ENCODE measurements around the gene GTF2B. TPM values are rescaled to one million over a fixed set of nuclear protein-coding genes. Genes with fewer than 3 reads are reported as not detected.
"Not testable (repeated sequence)": the region's sequence is repeated elsewhere in the genome, so short reads cannot be mapped to it uniquely, and the experiment has no call there.

GTF2B gene, protein sequence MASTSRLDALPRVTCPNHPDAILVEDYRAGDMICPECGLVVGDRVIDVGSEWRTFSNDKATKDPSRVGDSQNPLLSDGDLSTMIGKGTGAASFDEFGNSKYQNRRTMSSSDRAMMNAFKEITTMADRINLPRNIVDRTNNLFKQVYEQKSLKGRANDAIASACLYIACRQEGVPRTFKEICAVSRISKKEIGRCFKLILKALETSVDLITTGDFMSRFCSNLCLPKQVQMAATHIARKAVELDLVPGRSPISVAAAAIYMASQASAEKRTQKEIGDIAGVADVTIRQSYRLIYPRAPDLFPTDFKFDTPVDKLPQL
- 79.1 TPM for total RNA-seq

DNA sequence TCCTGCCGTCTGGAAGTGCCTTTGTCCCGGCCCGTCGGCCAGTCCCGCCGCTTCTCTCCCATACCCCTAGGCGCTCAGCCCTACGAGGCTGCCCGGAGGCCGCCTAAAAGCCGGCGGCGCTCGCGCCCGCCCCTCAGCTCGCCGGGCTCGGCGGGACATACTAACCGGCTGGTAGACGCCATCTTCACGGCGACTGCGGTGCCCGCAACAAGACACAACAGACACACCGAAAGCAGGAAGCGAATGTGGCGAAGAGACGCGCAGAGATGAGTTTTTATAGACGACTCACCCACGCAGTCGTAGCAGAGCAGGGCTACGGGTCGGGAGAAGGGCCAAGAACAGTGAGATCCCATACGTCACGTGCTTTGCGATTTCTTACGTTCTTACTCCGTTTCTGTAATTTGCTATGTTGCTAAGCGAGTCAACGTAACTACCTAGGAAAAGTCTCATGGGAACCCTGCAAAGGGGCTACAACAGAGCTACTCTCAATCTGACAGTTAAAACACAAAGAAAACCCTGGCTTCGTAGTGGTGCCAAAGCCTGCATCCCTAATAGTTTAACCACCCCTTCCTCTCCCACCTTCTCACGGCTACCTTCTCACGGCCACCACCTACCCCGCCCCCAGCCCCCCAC, at the start of gene GTF2B:
Gene GTF2B (minus strand): TSS at position 250 of the 633 bp plus-strand sequence. CDS start 68 bp downstream, at position 182.
- FAIRE-seq = no peak
- peak; percentile 65 to 70 for DNase-seq (ENCODE audit: low spot score in 2 of 2)

DNA sequence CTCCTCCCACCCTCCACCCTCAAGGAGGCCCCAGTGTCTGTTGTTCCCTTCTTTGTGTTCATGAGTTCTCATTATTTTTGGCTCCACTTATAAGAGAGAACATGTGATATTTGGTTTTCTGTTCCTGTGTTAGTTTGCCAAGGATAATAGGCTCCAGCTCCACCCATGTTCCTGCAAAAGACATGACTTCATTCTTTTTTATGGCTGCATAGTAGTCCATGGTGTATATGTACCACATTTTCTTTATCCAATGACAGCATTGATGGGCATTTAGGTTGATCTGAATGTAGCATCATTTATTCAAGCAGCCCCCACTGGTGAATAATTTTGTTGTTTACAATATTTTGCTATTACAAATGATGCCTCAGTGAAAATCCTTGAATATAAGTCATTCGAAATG, 47.2 kb upstream of the GTF2B start:
- not testable (repeated sequence) for FAIRE-seq

DNA sequence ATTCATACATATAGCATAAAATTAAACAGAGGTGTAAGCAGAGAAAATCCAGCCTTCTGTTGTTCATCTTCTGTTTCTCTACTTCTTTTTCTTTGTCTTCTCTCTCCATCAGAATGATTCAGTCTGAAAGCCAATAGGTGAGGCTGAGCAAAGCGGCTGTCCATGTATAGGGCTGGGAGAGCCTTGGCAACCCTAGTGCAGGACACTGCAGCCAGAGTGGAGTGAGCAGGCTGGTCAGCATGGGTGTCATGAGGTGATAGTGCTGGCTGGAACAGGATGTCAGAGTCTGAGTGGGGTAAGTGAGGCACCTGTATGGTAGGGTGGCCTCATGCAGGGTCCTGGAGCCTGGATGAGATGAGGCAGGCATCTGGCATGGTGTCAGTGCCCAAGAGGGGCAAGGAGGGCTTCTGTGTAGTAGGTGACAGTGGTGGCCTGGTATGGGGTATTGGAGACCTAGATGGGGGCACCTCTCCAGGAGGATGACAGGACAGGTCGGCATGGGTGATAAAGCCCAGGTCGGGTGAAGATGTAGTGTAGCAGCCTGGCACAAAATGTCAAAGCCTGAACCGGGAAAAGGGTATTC, 45.5 kb upstream of the GTF2B start:
- DNase-seq (ENCODE audit: low spot score in 2 of 2) = no peak
- FAIRE-seq = no peak

More for the DNA sequence above, 47.2 kb upstream of the GTF2B start:
- DNase-seq (ENCODE audit: low spot score in 2 of 2) = not testable (repeated sequence)

DNA sequence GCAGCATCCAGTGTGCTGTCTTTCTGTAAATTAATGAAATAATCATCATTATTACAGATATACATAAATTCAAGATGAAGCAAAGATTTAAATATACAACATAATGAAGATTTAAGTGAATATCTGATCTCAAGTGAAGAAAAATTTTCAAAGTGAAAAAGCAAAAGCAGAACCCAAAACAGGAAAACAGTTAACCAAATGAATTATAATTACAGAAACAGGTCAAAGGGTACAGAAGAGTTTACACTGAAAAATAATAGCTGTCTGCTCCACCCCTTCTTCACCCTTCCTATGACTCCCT, 44.8 kb upstream of the GTF2B start:
- FAIRE-seq (no peak), DNase-seq (ENCODE audit: low spot score in 2 of 2) (no peak)

DNA sequence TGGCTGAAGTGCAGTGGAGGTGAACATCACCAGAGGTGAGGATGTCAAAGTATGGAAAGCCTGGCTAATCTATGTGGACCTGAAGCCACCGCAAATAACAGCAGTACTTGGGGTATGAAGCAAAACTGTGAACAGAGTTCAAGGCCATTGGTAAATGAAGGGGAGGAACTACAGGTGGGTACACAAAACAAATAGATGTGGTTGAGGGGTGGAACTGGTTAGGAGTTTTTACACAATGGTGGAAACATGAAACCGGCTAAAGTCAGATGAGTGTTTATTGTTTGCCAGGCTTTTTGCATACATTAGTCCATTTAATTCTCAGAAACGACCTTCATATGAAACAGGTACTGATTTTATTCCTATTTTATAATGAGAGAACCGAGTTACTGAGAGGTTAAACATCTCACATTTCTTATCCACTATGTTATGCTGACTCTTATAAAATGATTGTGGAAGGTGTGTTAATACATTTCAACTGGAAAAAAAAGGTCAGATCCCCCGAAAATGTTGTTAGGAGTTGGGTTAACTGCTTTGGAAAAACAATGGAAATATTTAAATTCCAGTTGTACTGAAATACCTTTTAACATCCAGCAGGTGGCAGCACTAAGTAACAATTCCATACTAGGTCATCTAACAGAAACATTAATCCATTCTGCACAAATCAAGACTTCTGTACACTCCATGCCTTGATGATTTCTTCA, 44.3 kb upstream of the GTF2B start:
- FAIRE-seq (peak; percentile 64), DNase-seq (ENCODE audit: low spot score in 2 of 2) (peak in 1 of 2 donors; percentile 46)

DNA sequence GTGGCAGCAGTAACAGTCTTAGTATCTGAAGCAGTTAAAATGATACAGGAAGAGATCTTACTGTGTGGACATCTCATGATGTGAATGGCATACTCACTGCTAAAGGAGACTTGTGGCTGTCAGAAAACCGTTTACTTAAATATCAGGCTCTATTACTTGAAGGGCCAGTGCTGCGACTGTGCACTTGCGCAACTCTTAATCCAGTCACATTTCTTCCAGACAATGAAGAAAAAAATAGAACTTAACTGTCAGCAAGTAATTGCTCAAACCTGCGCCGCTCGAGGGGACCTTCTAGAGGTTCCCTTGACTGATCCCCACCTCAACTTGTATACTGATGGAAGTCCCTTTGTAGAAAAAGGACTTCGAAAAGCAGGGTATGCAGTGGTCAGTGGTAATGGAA, 38.8 kb upstream of the GTF2B start:
- FAIRE-seq; DNase-seq (ENCODE audit: low spot score in 2 of 2): not testable (repeated sequence)

DNA sequence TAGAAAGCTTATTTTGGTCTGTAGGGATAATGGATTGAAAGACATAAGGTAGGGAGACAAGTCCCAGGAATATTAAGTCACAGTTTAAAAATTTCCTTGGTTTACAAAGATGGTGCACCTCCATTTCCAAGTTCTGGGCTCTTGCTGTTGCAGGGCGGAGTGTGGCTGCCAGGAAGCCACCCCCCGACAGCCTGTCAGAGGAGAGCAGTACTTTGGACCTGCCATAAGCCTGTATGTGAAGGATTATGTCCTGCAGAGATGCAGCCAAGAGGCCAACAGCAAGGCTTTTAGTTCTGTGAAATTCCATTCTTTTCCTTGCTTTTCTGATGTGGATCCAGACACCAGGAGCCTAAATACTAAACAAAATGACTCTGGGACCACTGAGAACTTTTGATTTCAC, 31.9 kb upstream of the GTF2B start:
- no peak for FAIRE-seq

DNA sequence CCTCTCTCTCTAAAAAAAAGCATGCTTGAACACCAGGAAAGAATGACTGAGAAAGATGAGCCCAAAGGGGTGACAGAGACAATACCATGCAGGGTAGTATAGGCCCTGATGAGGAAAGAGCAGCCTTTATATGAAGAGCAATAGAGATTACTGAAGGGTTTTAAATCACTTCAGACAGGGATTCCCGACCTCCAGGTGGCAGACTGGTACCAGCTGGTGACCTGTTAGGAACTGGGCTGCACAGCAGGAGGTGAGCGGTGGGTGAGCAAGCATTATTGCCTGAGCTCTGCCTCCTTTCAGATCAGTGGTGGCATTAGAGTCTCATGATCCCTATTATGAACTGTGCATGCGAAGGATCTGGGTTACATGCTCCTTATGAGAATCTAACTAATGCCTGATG, 30.8 kb upstream of the GTF2B start:
- DNase-seq (ENCODE audit: low spot score in 2 of 2) (no peak), FAIRE-seq (no peak)

More for the DNA sequence above, 31.9 kb upstream of the GTF2B start:
- no peak for DNase-seq (ENCODE audit: low spot score in 2 of 2)

DNA sequence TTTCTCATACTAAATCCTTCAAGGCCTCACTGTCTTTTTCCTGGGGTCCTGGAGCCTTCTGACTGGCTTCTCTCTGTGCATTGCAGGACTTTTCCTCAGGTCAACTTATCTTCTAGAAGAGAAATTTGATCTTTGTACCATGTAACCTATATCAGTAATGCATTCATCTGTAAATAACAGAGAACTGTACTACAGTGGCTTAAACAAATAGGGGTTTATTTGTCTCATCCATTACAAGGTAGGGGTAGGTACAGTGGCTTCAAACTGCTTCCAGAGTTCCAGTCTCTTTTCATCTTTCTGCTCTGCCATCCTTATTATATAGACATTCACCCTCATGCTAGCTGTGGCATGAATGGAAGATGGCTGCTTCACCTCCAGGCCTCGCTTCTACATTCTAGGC, 29.5 kb upstream of the GTF2B start:
- FAIRE-seq (no peak), DNase-seq (ENCODE audit: low spot score in 2 of 2) (no peak)

DNA sequence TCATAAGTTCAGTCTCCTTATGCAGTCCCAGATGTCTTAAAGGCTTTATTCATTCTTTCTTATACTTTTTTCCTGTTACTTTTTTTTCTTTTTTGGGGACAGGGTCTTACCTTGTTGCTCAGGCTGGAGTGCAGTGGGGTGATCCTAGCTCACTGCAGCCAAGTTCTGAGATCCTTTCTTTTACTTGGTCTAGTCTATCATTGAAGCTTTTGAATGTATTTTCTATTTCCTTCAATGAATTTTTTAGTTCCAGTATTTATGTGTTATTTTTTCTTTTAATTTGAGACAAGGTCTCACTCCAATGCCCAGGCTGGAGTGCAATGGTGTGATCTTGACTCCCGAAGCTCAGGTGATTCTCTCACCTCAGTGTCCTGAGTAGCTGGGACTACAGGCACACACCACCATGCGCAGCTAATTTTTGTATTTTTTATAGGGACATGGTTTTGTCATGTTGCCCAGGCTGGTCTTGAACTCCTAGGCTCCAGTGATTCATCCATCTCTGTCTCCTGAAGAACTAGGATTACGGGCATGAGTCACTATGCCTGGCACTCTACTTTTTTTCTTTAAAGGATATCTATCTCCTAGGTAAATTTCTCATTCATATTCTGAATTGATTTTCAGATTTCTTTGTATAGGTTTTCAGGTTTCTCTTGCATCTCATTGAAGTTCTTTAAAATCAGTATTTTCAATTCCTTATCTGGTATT, 26.1 kb upstream of the GTF2B start:
- FAIRE-seq (no peak), DNase-seq (ENCODE audit: low spot score in 2 of 2) (no peak)

DNA sequence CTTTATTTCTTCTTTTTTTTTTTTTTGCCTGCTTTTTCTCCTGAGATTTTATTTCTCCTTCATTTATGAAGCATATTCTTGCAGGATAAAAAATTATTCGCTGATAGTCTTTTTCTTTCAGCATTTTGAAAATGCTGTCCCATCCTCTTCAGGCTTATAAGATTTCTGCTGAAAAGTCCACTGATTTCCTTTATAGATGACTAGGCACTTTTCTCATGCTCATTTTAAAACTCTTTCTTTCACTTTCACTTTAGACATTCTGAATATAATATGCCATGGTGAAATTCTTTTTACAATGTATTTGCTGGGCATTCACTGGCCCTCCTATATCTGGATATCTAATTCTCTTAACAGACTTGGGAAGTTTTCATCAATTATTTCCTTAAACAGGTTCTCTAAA, 25.5 kb upstream of the GTF2B start:
- FAIRE-seq = no peak

DNA sequence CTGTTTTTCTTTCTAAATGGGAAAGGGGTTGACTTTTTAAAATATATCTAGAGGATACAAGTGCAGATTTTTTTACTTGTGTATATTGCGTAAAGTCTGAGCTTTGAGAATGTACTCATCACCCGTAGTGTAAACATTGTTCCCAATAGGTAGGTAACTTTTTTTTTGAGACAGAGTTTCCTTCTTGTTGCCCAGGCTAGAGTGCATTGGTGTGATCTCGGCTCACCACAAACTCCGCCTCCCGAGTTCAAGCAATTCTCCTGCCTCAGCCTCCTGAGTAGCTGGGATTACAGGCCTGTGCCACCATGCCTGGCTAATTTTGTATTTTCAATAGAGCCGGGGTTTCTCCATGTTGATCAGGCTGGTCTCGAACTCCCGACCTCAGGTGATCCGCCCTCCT, 20.4 kb upstream of the GTF2B start:
- FAIRE-seq; DNase-seq (ENCODE audit: low spot score in 2 of 2): not testable (repeated sequence)

More for the DNA sequence above, 25.5 kb upstream of the GTF2B start:
- DNase-seq (ENCODE audit: low spot score in 2 of 2) = no peak

DNA sequence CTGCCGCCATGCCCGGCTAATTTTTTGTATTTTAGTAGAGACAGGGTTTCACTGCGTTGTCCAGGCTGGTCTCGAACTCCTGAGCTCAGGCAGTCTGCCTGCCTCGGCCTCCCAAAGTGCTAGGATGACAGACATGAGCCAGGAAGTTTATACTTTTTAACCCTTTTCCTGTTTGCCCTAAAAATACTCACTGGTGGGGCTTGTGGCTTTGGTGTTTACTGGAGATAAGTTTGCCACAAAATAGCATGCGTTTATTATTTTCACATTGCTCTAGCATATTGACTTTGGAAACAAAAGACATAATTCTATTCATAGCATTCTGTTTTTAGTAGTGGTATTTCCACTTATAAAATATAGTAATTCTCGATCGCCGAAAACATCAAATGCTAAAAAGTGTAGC, 19.8 kb upstream of the GTF2B start:
- DNase-seq (ENCODE audit: low spot score in 2 of 2) (no peak), FAIRE-seq (no peak)

DNA sequence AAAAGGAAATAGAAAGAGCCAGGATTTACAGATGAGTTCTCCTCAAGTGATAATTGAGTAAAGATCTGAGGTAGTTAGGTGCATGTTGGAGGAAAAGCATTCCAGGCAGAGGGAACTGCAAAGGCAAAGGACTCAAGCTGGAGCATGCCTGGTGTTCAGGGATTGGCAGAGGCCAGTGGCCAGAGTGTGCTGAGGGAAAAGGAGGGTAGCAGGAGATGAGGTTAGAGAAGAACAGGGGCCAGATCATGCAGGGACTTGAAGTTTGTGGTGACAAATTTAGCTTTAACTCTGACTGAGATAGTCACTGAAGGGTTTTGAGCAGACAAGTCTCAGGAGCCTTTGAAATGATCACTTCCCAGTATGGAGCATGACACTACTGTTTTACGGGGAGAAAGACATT, 19.0 kb upstream of the GTF2B start:
- no peak for FAIRE-seq
- DNase-seq (ENCODE audit: low spot score in 2 of 2) = no peak

DNA sequence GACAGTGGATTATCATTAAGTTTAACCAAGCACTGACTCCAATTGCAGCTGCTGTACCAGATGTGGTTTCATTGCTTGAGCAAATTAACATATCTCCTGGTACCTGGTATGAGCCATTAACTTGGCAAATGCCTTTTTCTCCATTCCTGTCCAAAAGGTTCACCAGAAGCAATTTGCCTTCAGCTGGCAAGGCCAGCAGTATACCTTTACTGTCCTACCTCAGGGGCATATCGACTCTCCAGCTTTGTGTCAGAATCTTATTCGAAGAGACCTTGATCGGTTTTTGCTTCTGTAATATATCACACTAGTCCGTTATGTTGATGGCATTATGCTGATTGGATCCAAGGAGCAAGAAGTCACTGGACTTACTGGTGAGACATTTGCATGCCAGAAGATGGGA, 9.5 kb upstream of the GTF2B start:
- DNase-seq (ENCODE audit: low spot score in 2 of 2) = no peak
- no peak for FAIRE-seq

DNA sequence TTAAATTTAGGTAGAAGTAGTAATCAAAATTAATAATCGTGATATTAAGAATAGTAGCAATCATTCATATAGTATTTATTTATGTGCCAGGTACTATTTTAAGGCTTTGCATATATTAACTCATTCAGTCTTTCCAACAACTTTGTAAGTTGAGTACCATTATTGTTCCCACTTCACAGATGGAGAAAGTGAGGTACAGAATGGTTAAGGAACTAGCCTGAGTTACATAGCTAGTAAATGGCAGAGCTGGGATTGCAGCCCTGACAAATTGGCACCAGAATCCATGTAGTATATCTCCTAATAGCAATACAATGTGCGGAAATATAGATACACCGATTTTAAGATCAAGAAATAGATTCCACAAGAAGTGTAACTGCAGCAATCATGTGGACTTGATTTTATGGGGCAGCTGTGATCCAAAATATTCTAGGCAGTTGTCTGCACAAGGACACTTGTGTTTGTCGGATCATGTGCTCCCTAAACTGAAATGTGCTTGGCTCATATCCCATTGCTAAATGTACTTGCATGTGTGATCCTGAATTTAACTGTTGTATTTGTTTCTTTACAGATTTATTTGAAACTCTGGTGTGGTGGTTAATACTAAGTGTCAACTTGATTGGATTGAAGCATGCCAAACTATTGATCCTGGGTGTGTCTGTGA, 5.8 kb upstream of the GTF2B start:
- DNase-seq (ENCODE audit: low spot score in 2 of 2) (no peak), FAIRE-seq (no peak)

DNA sequence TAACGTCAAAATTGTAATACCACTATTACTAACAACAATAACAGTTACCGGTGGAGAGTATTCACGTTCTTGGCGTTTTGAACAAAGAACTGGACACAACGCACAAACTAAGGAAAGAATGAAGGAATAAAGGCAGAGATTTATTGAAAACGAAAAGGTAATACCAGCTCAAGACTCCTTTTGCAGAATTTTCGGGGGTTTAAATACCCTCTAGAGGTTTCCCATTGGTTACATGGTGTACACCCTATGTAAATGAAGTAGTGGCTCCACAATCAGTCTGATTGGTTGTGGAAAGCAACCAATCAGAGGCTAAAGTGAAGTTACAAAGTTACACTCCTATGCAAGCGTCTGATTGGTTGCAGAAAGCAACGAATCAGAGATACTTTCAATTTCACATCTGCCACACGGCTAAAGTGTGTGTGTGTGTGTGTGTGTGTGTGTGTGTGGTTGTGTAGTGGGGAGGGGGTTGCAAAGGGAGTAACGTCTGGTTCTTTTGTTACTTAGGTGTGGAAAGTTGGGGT, 1.1 kb upstream of the GTF2B start:
- DNase-seq (ENCODE audit: low spot score in 2 of 2) = no peak
- FAIRE-seq = no peak

DNA sequence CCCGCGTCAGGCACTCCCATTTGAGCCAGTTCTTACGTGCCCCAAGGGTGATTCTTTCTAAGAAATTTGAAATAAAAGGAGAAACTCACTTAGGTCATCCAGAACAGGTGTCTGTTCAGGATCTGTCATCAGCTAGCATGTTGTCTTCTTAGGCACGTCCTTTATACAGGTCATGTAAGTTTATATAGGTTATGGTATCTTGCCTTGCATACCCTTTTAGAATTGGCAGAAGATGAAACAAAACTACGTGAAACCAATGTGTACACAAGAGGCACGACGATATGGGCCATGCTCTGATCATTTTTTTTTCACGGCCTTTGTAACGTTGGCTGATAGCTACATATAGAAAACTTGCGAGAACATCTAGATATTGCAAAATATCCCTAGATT, 579 bp upstream of the GTF2B start:
- FAIRE-seq (no peak), DNase-seq (ENCODE audit: low spot score in 2 of 2) (peak in 1 of 2 donors; percentile 8)

DNA sequence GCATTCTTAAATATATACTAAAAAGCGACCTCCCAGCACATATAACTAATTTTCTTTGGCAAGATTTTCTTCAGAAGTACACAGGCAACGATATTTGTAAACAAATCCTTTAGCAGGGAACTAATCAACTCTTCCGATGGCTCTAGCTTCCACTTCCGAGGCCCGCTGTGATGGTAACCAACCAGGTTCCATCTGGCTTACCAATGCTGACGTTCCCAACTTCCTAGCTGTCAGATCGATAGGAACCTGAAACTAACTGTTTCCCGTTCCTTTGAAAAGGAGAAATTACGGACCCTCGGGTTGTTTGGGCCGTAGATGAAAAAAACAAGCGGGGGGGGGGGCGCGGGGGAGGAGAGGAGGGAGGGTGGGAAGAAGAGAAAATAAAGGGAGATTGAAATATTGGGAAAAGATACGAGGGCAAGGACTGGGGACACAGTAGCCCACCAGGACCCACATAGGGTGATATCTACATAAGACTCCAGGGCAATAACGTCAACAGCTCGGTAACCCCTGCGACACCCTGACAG, 513 bp downstream of the GTF2B start:
- FAIRE-seq = no peak
- DNase-seq (ENCODE audit: low spot score in 2 of 2) = peak; percentile 13 to 22

DNA sequence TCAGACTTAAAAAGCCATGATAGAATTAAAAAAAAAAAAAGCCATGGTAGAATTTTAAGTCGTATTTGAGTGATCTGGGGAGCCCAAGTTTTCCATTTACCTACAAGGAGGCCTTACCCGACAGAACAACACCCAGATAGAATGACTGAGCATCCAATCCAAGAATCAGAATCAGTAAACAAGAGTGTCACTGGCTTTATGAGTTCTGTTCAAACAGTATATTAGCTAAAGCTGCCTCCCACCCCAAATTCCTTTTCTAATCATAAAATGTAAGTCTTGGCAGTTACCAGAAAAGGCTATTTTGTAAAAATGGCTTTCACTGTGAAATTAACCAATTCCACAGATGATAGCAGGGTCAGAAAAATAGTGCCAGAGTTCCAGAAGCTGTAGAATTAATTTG, 1.2 kb downstream of the GTF2B start:
- DNase-seq (ENCODE audit: low spot score in 2 of 2) (no peak), FAIRE-seq (no peak)

Measured in frontal cortex (tissue), 4 donors.